GM20000 (cell line): Measurements from ENCODE around the gene ARAP1.

Experiments used
- DNase-seq: peaks from one replicate; pipeline ENCODE4 v3.0.0; 2012; ENCODE audit warnings: low spot score
- TF ChIP-seq, protein P1 (sequence below): IDR thresholded peaks from 2 replicates; pipeline ENCODE4 v1.5.1; 2012; ENCODE audit warnings: mild to moderate bottlenecking, control low read depth; ENCODE audit errors: extremely low read depth, missing control alignments

Gene ARAP1

GRCh38 chr11:72655896-72656464 lies 96.2 kb downstream of the ARAP1 start:
- DNase-seq: no peak
- TF ChIP-seq, protein P1, sequence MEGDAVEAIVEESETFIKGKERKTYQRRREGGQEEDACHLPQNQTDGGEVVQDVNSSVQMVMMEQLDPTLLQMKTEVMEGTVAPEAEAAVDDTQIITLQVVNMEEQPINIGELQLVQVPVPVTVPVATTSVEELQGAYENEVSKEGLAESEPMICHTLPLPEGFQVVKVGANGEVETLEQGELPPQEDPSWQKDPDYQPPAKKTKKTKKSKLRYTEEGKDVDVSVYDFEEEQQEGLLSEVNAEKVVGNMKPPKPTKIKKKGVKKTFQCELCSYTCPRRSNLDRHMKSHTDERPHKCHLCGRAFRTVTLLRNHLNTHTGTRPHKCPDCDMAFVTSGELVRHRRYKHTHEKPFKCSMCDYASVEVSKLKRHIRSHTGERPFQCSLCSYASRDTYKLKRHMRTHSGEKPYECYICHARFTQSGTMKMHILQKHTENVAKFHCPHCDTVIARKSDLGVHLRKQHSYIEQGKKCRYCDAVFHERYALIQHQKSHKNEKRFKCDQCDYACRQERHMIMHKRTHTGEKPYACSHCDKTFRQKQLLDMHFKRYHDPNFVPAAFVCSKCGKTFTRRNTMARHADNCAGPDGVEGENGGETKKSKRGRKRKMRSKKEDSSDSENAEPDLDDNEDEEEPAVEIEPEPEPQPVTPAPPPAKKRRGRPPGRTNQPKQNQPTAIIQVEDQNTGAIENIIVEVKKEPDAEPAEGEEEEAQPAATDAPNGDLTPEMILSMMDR: no peak

DNA sequence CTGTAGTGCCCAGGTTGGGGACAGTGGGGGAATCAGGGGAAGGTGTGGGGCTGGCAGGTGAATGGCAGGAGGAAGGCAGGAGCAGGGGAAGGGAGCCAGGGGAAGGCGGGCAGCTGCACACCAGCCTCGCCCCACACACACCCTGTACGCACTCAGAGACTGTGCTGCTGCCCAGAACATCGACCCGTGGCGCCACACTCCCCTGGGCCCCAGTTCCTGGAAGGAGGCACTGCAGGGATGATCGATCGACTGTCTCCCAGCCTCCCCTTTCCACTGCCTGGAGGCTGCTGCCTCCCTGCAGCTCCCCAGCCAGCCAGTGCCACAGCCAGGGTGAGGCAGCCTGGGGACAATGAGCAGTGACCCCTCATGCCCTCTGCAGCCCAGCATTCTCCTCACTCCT lies 97.2 kb downstream of the ARAP1 start:
- TF ChIP-seq, protein P1: no peak
- no peak for DNase-seq

- no peak for DNase-seq
- TF ChIP-seq, protein P1: no peak
These were observed 98.6 kb downstream of the ARAP1 start for GRCh38 chr11:72653649-72654048.

DNA sequence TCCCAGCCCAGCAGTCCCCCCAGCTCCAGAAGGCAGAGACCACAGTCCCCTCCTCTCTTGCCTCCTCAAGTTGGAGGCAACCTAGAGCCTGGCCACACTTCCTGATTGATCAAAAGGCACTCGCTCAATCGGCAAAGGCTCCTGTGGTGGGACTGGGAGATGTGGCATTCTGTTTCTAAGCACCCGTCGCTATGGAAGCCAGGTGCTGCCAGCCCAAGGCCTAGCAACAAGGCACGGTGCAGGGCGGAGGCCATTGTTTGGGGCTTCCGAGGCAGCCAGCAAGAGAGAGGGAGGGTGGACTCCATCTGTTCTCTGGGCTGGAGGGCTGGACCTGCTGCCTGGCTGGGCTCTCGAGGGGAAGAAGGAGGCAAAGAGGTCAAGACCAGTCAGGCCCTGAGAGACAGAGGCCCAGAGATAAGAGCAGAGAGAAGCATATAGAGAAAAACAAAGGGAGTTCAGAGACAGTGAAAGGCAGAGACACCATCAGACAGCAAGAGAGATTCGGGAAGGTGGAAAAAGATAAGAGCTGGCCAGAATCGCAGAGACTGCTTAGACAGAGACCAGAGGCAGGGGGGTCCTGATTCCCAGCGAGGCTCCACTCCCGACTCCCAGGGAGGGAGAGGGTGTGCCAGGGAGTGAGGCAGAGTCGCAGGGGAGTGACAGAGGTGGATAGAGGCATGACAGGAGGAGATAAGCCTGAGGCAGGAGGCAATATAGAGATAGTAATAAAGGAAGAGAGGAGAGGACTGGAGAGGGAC lies 99.2 kb downstream of the ARAP1 start:
- DNase-seq: no peak
- TF ChIP-seq, protein P1: no peak

GRCh38 chr11:72652133-72652532 lies 100.1 kb downstream of the ARAP1 start:
- TF ChIP-seq, protein P1: no peak
- DNase-seq: no peak

GRCh38 chr11:72649215-72649976 lies 102.8 kb downstream of the ARAP1 start:
- no peak for DNase-seq
- TF ChIP-seq, protein P1: no peak
